Measurements from ENCODE around the gene GALNTL6.

Gene GALNTL6

GRCh38 chr4:172521248-172521647, 708.0 kb downstream of the GALNTL6 start:
- no peak for DNase-seq (ENCODE audit: extremely low read depth, low read depth)
- TF ChIP-seq CTCF (IDR thresholded peaks at IDR 0.05; ENCODE audit: low read depth, low read length, missing control alignments) = no peak
- no peak overlapping the region for H3K4me3 ChIP-seq (replicated peaks; ENCODE audit: low read depth, low read length)

- DNase-seq (ENCODE audit: extremely low read depth, low read depth) = no peak
- no peak overlapping the region for H3K4me3 ChIP-seq (replicated peaks; ENCODE audit: low read depth, low read length)
- no peak for TF ChIP-seq CTCF (IDR thresholded peaks at IDR 0.05; ENCODE audit: low read depth, low read length, missing control alignments)
These were observed 708.5 kb downstream of the GALNTL6 start for GRCh38 chr4:172521680-172522079.

- TF ChIP-seq CTCF (IDR thresholded peaks at IDR 0.05; ENCODE audit: low read depth, low read length, missing control alignments) = no peak
- H3K4me3 ChIP-seq (replicated peaks; ENCODE audit: low read depth, low read length) = no peak overlapping the region
- DNase-seq (ENCODE audit: extremely low read depth, low read depth) = no peak
These were observed 730.0 kb downstream of the GALNTL6 start for GRCh38 chr4:172543249-172543648.

- no peak overlapping the region for H3K4me3 ChIP-seq (replicated peaks; ENCODE audit: low read depth, low read length)
- DNase-seq (ENCODE audit: extremely low read depth, low read depth) = no peak
- TF ChIP-seq CTCF (IDR thresholded peaks at IDR 0.05; ENCODE audit: low read depth, low read length, missing control alignments) = no peak
These were observed 733.6 kb downstream of the GALNTL6 start for GRCh38 chr4:172546782-172547181.

- no peak overlapping the region for H3K4me3 ChIP-seq (replicated peaks; ENCODE audit: low read depth, low read length)
- TF ChIP-seq CTCF (IDR thresholded peaks at IDR 0.05; ENCODE audit: low read depth, low read length, missing control alignments) = no peak
- DNase-seq (ENCODE audit: extremely low read depth, low read depth) = no peak
These were observed 734.5 kb downstream of the GALNTL6 start for GRCh38 chr4:172547724-172548123.

GRCh38 chr4:172553216-172553615, 740.0 kb downstream of the GALNTL6 start:
- H3K4me3 ChIP-seq (replicated peaks; ENCODE audit: low read depth, low read length) = no peak overlapping the region
- no peak for DNase-seq (ENCODE audit: extremely low read depth, low read depth)
- TF ChIP-seq CTCF (IDR thresholded peaks at IDR 0.05; ENCODE audit: low read depth, low read length, missing control alignments) = no peak

- no peak overlapping the region for H3K4me3 ChIP-seq (replicated peaks; ENCODE audit: low read depth, low read length)
- no peak for DNase-seq (ENCODE audit: extremely low read depth, low read depth)
- no peak for TF ChIP-seq CTCF (IDR thresholded peaks at IDR 0.05; ENCODE audit: low read depth, low read length, missing control alignments)
These were observed 741.4 kb downstream of the GALNTL6 start for GRCh38 chr4:172554588-172554987.
